H1 (cell line): ENCODE measurements around the gene MMS22L. TPM values are rescaled to one million over a fixed set of nuclear protein-coding genes. Genes with fewer than 3 reads are reported as not detected.

Source experiments
- CTCF ChIA-PET: fragments of 300-600 bp; sonication (Branson Sonifier 250); formaldehyde crosslinking; loops from one replicate; lab custom pipeline; 2021; ENCODE audit not compliant: partially characterized antibody; lab: Charles Lee
- POLR2A ChIA-PET: fragments of 300-600 bp; sonication (Branson Sonifier 250); formaldehyde crosslinking; loops from one replicate; lab custom pipeline; 2021; ENCODE audit warnings: inconsistent platforms; ENCODE audit not compliant: partially characterized antibody; lab: Charles Lee
- DNase-seq, 2 experiments: peaks; one replicate each; pipeline versions ENCODE4 v3.0.0 to v3.0.0-alpha.2; 2010 to 2022; ENCODE audit warnings: low spot score in 2 of 2, low read depth in 1 of 2, mixed read lengths in 1 of 2
- FAIRE-seq: peaks from 2 replicates; lab custom pipeline; 2011; peaks lifted over from hg19 to GRCh38; lab: Jason Lieb, UNC
- H2AFZ ChIP-seq: 2 replicates; pipeline ENCODE4 v1.8.1; 2012; ENCODE audit warnings: low read length, inconsistent platforms
- H2AK5ac ChIP-seq: 2 replicates; pipeline ENCODE4 v1.6.1; 2013; ENCODE audit warnings: low read depth, low read length
- H2BK120ac ChIP-seq: replicated peaks from 2 replicates; pipeline ENCODE3; 2013; ENCODE audit warnings: low read depth, low read length, inconsistent platforms
- H2BK12ac ChIP-seq: 2 replicates; pipeline ENCODE4 v1.6.1; 2013; ENCODE audit warnings: low read depth, low read length
- H2BK15ac ChIP-seq: 2 replicates; pipeline ENCODE4 v1.6.1; 2013; ENCODE audit warnings: low read length
- H2BK20ac ChIP-seq: 2 replicates; pipeline ENCODE4 v1.6.1; 2013; ENCODE audit warnings: low read length
- H2BK5ac ChIP-seq: 2 replicates; pipeline ENCODE4 v1.6.1; 2013; ENCODE audit warnings: low read depth, low read length
- H3K14ac ChIP-seq: 2 replicates; pipeline ENCODE4 v1.6.1; 2013; ENCODE audit warnings: inconsistent platforms; ENCODE audit not compliant: insufficient read length
- H3K18ac ChIP-seq: 2 replicates; pipeline ENCODE4 v1.6.1; 2013; ENCODE audit warnings: low read length; ENCODE audit errors: extremely low read depth
- H3K23ac ChIP-seq: 2 replicates; pipeline ENCODE4 v1.6.1; 2013; ENCODE audit warnings: inconsistent platforms; ENCODE audit not compliant: insufficient read length
- H3K23me2 ChIP-seq: 2 replicates; pipeline ENCODE4 v1.6.1; 2013; ENCODE audit warnings: low read depth, low read length
- H3K27ac ChIP-seq: 2 replicates; pipeline ENCODE4 v1.6.1; 2011; ENCODE audit warnings: low read depth, low read length, inconsistent platforms
- H3K27me3 ChIP-seq, 4 experiments: replicated peaks in 1 of 4; 1 replicate in 1 of 4; 2 replicates in 3 of 4; pipeline versions ENCODE4 v1.6.1 to v1.8.1; 2011 to 2013; ENCODE audit warnings: low read length in 3 of 4, mild to moderate bottlenecking in 3 of 4, inconsistent platforms in 2 of 4, mixed read lengths in 2 of 4, moderate library complexity in 1 of 4; ENCODE audit not compliant: control insufficient read depth in 3 of 4, insufficient read depth in 3 of 4; ENCODE audit errors: extremely low read depth in 1 of 4
- H3K36me3 ChIP-seq, 4 experiments: 2 replicates each; pipeline versions ENCODE4 v1.6.1 to v1.8.1; 2011 to 2013; ENCODE audit warnings: mild to moderate bottlenecking in 4 of 4, low read length in 3 of 4, moderate library complexity in 2 of 4, control low read depth in 1 of 4, inconsistent platforms in 1 of 4; ENCODE audit not compliant: insufficient read depth in 4 of 4, control insufficient read depth in 2 of 4
- H3K4ac ChIP-seq: replicated peaks from 2 replicates; pipeline ENCODE3; 2013; ENCODE audit warnings: low read length, low read depth, mixed read lengths, inconsistent platforms; ENCODE audit not compliant: insufficient read length
- H3K4me1 ChIP-seq, 4 experiments: replicated peaks in 1 of 4; 1 replicate in 1 of 4; 2 replicates in 3 of 4; pipeline versions ENCODE4 v1.6.1 to v1.8.1; 2011 to 2013; ENCODE audit warnings: low read length in 3 of 4, inconsistent platforms in 2 of 4, mixed read lengths in 1 of 4; ENCODE audit not compliant: insufficient read depth in 4 of 4, control insufficient read depth in 3 of 4
- H3K4me2 ChIP-seq, 2 experiments: 2 replicates each; pipeline versions ENCODE4 v1.6.1 to v1.8.1; 2011 to 2013; ENCODE audit warnings: low read depth in 2 of 2, low read length in 2 of 2, control low read depth in 1 of 2, inconsistent platforms in 1 of 2, mild to moderate bottlenecking in 1 of 2; ENCODE audit not compliant: insufficient read depth in 1 of 2
- H3K4me3 ChIP-seq, 4 experiments: fragments of 200-600, 300-600 bp in 1 of 4; sonication (generic), shearing (Covaris generic), sonication (Bioruptor Twin) in 1 of 4; 2 replicates each; pipeline versions ENCODE4 v1.5.1 to v1.8.1; 2011 to 2016; ENCODE audit warnings: low read length in 4 of 4, low read depth in 3 of 4, control low read depth in 2 of 4, inconsistent platforms in 2 of 4, mild to moderate bottlenecking in 2 of 4, mixed read lengths in 1 of 4, moderate library complexity in 1 of 4; ENCODE audit not compliant: insufficient read depth in 2 of 4; ENCODE audit errors: extremely low read depth in 1 of 4
- H3K56ac ChIP-seq: replicated peaks from 2 replicates; pipeline ENCODE3; 2013; ENCODE audit warnings: low read depth, mild to moderate bottlenecking, mixed read lengths, low read length, inconsistent platforms; ENCODE audit not compliant: insufficient read length
- H3K79me1 ChIP-seq: 2 replicates; pipeline ENCODE4 v1.6.1; 2013; ENCODE audit warnings: low read depth, low read length, control low read depth
- H3K79me2 ChIP-seq, 2 experiments: 2 replicates each; pipeline versions ENCODE4 v1.6.1 to v1.8.1; 2012 to 2013; ENCODE audit warnings: low read length in 2 of 2, mild to moderate bottlenecking in 2 of 2, inconsistent platforms in 1 of 2; ENCODE audit not compliant: insufficient read depth in 2 of 2, control insufficient read depth in 1 of 2
- H3K9ac ChIP-seq, 4 experiments: replicated peaks in 1 of 4; 1 replicate in 1 of 4; 2 replicates in 3 of 4; pipeline versions ENCODE4 v1.6.1 to v1.8.1; 2011 to 2013; ENCODE audit warnings: low read depth in 3 of 4, low read length in 3 of 4, control low read depth in 2 of 4, mild to moderate bottlenecking in 2 of 4, moderate library complexity in 2 of 4, inconsistent platforms in 1 of 4; ENCODE audit errors: extremely low read depth in 1 of 4
- H3K9me3 ChIP-seq, 2 experiments: 2 replicates each; pipeline versions ENCODE4 v1.6.1 to v1.8.1; 2012 to 2013; ENCODE audit warnings: mild to moderate bottlenecking in 2 of 2, moderate library complexity in 2 of 2, control low read depth in 1 of 2, inconsistent platforms in 1 of 2, low read depth in 1 of 2, low read length in 1 of 2, mixed read lengths in 1 of 2; ENCODE audit not compliant: insufficient read depth in 2 of 2
- H4K20me1 ChIP-seq, 2 experiments: replicated peaks in 1 of 2; 2 replicates each; pipeline versions ENCODE3 to v1.8.1; 2011 to 2013; ENCODE audit warnings: inconsistent platforms in 2 of 2, low read length in 2 of 2, mild to moderate bottlenecking in 1 of 2; ENCODE audit not compliant: insufficient read depth in 2 of 2, control insufficient read depth in 1 of 2
- H4K5ac ChIP-seq: 2 replicates; pipeline ENCODE4 v1.6.1; 2013; ENCODE audit warnings: low read length, low read depth, mixed read lengths, inconsistent platforms; ENCODE audit not compliant: insufficient read length
- H4K8ac ChIP-seq: 2 replicates; pipeline ENCODE4 v1.8.0; 2013; ENCODE audit warnings: mild to moderate bottlenecking, moderate library complexity, low read length, inconsistent platforms; ENCODE audit not compliant: insufficient read depth; ENCODE audit errors: extremely low read depth
- H4K91ac ChIP-seq: replicated peaks from 2 replicates; pipeline ENCODE3; 2013; ENCODE audit warnings: low read length, mixed read lengths, inconsistent platforms; ENCODE audit not compliant: insufficient read length
- BRCA1 ChIP-seq: IDR thresholded peaks from 2 replicates; pipeline ENCODE4 v1.6.1; 2012; ENCODE audit warnings: low read depth, low read length, improper control_type of control experiment
- GTF2F1 ChIP-seq: IDR thresholded peaks from 2 replicates; pipeline ENCODE4 v1.6.1; 2012; ENCODE audit warnings: low read depth, low read length, improper control_type of control experiment, borderline replicate concordance
- KDM4A ChIP-seq: IDR thresholded peaks from one replicate; pipeline ENCODE4 v1.7.1; 2012; ENCODE audit warnings: low read depth, mild to moderate bottlenecking, moderate library complexity, low read length, inconsistent platforms; ENCODE audit not compliant: severe bottlenecking
- polyA plus RNA-seq, 7 experiments: library from polyadenylated mRNA; depleted of rRNA in 3 of 7; stranded (reverse) in 5 of 7; unstranded in 2 of 7; fragments of >200 nt in 5 of 7; fragments of 200-250 nt in 2 of 7; gene quantifications; 1 replicate in 5 of 7; 2 replicates in 1 of 7; 4 replicates in 1 of 7; pipeline versions ENCODE4 v1.2.1 to v1.2.3, GENCODE V29; 2011 to 2013; ENCODE audit warnings: missing spikeins in 2 of 7, mixed read lengths in 2 of 7
- total RNA-seq: library from RNA; stranded (reverse); fragmentation: NEBNext Ultra II Directional; extraction: Animal tissue kit (Norgen Biotek cat#: 25700); gene quantifications from 2 replicates; pipeline ENCODE4 v1.2.1, GENCODE V29; 2021
- TF ChIP-seq, protein P1 (sequence below): IDR thresholded peaks from 2 replicates; pipeline ENCODE4 v1.6.1; 2011; ENCODE audit warnings: low read length, improper control_type of control experiment

The MMS22L gene
- total and polyA plus RNA-seq, 2 of the 8 experiments (the other 6 are each of a cell fraction or from before 2014, with no cell fraction given), result 11.1 to 32.6 TPM

DNA sequence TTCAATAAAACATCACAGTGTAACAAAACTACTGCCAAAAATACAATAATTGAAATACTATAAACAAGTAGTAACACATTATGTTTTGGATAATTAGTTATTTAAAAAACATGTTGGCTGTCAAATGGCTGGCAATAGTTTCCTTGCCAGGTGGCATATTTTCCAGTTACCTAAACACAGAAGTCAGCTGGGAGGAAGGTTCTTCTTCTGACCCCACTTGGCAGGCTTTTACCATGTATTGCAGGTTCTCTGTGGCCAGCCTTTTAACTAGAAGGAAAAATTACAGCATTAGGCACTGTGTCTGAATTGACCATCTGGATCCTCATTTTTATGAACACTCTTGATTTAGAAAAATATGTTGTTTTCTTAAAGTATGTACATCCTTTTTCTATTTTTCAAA, 131.4 kb downstream of the MMS22L start:
- Histone ChIP-seq H3K9me3 (peaks cover 0 to 2% of the 10 kb centered on the region in 2 experiments; a peak in 1 of 4 replicates), H3K56ac (no peak overlapping the region), H3K4me1 (no peaks in the 10 kb centered on the region), H2BK20ac (no peak overlapping the region), H2BK15ac (no peak overlapping the region), H3K79me2 (no peaks in the 10 kb centered on the region), H4K5ac (no peak overlapping the region), H2AK5ac (no peak overlapping the region), H3K4me3 (no peak overlapping the region), H3K4ac (no peak overlapping the region), H3K9ac (no peak overlapping the region), H3K23ac (no peak overlapping the region), H4K20me1 (peaks cover 0 to 2% of the 10 kb centered on the region in 2 experiments), H4K91ac (no peak overlapping the region), H3K23me2 (no peaks in the 10 kb centered on the region), H3K27me3 (no peaks in the 10 kb centered on the region), H3K27ac (no peak overlapping the region), H3K14ac (no peak overlapping the region), H2BK120ac (no peak overlapping the region), H3K4me2 (no peak overlapping the region), H2BK12ac (no peak overlapping the region), H3K36me3 (peaks cover 0 to 51% (median 8%) of the 10 kb centered on the region in 4 experiments; a peak in 6 of 8 replicates), H3K18ac (no peak overlapping the region), H2BK5ac (no peak overlapping the region), H4K8ac (no peak overlapping the region)
- DNase-seq (no peak), FAIRE-seq (no peak)
- CTCF ChIA-PET, result no interaction called here
- POLR2A ChIA-PET, result no interaction called here
- TF ChIP-seq GTF2F1, result no peak
- TF ChIP-seq, protein P1, sequence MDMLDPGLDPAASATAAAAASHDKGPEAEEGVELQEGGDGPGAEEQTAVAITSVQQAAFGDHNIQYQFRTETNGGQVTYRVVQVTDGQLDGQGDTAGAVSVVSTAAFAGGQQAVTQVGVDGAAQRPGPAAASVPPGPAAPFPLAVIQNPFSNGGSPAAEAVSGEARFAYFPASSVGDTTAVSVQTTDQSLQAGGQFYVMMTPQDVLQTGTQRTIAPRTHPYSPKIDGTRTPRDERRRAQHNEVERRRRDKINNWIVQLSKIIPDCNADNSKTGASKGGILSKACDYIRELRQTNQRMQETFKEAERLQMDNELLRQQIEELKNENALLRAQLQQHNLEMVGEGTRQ, result no peak
- no peak for TF ChIP-seq BRCA1
- TF ChIP-seq KDM4A, result no peak
- TF ChIP-seq, all 59 proteins: peak for 0
- Histone ChIP-seq H3K79me1 (no peaks in the 10 kb centered on the region), H2AFZ (no peak overlapping the region)
